HL-60/S4 treated with phorbol 12-myristate 13-acetate at 8.2 ng/mL for 4 days and 3 days (cell line): ENCODE data around the gene TENT4A.

Experiments
- in situ Hi-C: fragments of 300-500 bp; cut with MboI; formaldehyde crosslinking; loops from 2 replicates; pipeline ENCODE4 v1.15.0; 2022; ENCODE audit warnings: low sequenced_read_pairs

The TENT4A gene

DNA sequence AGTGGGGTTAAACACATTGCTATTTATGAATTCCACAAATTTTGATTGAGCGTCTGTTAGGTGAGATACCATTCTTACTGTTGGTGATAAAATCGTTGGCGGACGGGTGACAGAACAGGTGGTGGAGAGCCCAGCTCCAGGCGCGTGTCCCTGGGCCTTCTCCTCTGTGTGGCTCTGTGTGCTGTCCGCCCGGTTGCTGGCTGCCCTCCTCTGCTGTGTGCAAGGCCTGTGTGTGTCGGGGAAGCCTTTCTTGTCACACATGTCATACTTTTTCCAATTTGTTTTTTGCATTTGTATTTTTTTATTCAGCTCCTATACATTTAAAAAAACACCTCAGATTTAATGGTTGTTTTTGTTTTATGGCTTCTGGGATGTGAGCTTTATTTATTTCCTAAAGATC is 33.9 kb downstream of the TENT4A start:
- in situ Hi-C loops: loop anchor here (25.0 kb wide), 1 partner anchor 110 kb away; the partner anchor contains the start of genes NSUN2 and SRD5A1

DNA sequence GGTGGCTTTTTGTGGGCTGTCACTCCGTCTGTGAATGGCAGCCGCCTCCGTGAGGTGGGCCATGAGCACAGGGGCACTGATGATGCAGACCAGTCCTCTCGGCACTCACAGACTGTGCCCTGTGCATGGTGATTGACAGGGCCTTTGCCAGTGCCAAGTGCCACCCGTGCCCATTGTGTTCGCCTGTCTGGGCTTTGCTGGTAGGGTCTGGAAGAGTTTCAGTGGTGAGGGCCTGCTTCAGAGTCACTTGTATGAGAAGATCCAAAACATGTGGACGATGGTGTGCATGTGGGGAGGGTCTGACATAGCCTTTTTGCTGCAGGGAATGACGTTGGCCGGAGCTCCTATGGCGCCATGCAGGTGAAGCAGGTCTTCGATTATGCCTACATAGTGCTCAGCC is 34.9 kb downstream of the TENT4A start:
- in situ Hi-C loops: loop anchor here (25.0 kb wide), 1 partner anchor 111 kb away; the partner anchor contains the start of genes NSUN2 and SRD5A1

DNA sequence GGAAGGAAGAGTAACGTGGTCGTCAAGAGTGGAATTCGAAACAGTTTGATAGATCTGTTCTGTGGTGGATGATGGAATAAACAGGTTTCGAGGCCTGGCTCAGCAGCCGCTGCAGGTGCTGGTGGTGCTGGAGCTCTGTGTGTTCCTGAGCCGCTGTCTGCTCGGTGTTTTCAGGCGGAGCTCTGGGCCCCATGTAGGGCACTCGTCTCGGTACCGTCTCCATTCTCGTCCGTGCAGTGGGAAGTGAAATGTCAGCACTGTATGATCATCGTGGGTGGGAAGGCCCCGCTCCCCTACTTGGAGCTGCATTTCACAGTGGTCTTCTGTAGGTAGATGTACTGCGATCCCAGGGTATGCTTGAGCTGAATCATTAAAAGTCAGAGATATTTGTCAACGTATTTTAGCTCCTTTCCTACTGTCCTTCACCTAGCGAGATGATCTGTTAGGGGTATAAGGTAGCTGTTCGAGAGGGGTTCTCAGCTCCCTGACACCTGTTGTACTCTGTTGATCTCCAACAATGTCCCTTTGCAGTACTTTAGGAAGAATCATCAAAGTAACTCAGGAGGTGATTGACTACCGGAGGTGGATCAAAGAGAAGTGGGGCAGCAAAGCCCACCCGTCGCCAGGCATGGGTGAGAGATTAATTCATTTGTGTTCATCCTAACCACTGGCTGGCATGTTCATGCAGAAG is 35.9 kb downstream of the TENT4A start:
- in situ Hi-C loops: loop anchor here (25.0 kb wide), 1 partner anchor 112 kb away; the partner anchor contains the start of genes NSUN2 and SRD5A1

DNA sequence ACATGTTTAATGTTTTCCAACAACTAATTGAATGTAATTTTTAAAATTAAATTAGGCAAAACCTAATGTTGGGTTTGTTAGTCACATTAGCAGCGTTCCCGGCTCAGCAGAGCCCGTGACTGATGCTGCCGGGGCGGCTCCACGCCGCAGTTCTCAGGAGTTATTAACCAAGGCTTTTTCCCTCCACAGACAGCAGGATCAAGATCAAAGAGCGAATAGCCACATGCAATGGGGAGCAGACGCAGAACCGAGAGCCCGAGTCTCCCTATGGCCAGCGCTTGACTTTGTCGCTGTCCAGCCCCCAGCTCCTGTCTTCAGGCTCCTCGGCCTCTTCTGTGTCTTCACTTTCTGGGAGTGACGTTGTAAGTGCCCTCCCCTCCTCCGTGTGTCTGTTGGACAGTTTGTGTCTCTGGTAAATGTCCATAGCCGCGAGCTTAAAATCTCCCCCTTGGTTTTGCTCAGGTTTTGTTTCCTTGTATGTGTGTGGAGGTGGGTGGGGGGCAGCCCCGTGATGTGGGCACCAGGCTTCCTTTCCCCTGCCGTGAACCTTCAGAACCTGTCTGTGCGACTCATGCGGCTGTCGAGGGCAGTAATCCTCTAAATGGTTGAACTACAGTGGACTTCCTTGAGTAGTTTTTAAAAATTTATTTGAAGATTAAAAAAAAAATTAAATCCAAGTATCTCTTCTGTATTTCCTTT is 37.1 kb downstream of the TENT4A start:
- in situ Hi-C loops: no loop called here

DNA sequence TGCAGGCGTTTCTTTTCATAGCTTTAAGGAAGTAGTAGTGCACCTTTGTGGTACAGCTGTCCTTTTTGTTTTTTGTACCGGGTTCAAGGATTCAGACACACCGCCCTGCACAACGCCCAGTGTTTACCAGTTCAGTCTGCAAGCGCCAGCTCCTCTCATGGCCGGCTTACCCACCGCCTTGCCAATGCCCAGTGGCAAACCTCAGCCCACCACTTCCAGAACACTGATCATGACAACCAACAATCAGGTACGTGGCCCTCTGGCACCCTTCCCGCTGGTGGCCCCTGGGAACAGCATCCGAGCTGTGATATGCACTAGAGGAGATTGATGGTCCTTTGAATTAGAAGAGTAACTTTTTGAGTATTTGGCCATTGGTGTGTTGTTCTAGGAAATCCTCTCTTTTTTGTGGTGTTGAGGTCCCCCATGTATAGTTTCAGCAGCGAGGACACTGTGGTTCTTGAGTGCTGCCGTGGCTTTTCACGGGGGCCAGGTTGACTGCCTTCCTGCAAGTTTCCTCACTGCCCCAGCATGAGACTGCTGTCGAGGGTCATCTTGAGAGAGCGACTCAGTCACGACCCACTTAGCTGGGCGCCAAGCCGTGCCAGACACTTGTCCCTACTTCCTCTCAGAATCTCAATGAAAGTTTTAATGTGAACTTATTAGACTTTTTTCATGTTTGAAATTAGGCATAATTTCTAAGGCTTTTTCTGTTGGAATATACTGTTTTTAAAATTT is 37.9 kb downstream of the TENT4A start:
- in situ Hi-C loops: no loop called here

DNA sequence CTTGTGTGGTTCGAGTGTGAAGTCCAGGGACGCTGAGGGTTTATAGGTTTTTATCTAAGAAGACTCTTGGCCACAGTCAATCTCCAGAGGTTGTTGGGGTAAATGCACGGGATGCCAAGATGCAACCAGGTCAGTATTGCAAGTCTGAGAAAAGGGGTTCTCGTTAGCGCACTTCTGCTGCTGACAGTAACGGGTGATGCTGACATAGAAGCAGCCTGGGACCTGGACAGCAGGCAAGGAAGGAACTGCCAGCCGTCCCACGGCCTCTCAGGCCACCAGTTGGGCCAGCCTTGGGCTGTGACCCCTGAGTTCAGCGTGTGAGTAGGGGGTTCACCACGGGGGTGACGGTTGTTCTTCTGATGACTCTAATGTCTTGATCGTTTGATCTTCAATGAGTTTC is 39.0 kb downstream of the TENT4A start:
- in situ Hi-C loops: no loop called here

DNA sequence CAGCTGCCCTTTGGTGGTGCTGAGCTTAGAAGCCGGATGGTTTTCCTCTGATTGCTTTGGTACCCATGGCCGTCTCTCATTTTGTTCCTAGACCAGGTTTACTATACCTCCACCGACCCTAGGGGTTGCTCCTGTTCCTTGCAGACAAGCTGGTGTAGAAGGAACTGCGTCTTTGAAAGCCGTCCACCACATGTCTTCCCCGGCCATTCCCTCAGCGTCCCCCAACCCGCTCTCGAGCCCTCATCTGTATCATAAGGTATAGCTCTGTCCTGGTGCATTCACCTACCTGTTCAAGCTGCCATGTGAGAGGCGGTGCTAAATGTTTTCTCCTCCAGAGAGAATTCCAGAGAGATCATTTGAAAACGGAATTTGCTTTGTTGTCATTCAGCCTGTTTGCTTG is 39.5 kb downstream of the TENT4A start:
- in situ Hi-C loops: no loop called here

DNA sequence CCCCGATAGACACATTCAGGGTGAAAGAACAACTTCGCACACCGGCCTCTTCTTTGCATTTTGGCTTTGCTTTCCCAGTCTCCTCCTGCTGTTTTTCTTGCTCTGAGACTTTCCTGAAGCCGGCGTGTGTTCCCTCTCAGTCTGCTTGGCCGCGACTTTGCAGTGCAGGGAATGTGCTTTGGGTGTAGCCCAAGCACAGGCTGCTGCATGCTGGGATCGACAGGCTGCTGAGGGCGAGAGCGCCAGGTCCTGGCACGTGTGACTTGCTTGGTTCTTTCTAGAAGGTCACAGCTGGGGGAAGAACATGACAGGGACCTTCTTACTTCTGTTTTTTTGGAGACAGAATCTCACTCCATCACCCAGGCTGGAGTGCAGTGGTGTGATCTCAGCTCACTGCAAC is 40.6 kb downstream of the TENT4A start:
- in situ Hi-C loops: no loop called here

DNA sequence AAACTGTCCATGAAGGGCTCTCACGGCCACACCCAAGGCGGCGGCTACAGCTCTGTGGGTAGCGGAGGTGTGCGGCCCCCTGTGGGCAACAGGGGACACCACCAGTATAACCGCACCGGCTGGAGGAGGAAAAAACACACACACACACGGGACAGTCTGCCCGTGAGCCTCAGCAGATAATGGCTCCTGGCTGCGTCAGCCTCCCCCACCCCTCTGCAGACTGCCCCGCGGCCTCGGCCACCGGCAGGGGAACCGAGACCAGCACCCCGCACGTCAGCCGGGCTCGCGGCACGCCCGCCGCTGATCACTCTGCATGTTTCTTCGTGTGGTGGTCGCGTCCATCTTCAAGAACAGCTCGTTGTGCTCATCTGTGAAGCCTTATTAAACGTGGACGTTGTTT is 41.5 kb downstream of the TENT4A start:
- in situ Hi-C loops: no loop called here

DNA sequence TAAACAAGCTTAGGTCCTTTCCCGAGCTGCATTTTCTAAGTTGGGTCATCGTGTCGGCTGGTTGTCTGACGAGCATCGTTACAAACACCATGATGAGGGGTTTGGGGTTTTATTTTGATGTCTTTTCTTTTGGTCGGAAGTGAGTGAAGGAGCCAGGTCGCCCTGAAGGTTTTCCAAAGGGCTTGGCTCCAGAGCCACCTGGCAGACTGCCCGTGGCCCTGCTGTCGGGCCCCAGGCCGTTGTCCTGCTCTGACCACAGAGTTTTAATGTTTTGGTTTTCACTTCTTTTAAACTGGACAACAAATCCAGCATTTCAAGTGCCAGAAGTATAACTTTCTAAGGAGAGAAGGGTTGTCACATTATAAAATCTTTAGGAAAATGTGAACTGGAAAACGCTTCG is 42.3 kb downstream of the TENT4A start:
- in situ Hi-C loops: no loop called here

DNA sequence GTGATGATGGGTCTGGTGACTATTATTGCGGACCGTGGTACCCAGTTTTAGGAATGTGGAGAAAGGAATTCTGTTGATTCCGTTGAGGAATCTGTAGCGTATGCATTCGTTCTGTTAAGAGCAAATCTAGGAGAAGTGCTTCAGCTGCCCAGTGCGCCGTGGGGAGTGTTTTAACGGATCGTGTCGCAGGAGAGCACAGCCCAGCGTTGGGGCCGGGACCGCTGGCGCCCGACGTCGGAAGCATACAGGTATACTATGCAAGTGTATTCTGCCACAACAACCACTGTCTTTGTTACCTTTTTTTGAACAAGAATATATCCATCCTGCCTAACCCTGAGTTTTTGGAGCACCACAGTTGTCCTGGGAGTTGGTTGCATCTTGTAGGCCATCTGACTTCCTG is 42.7 kb downstream of the TENT4A start:
- in situ Hi-C loops: no loop called here

DNA sequence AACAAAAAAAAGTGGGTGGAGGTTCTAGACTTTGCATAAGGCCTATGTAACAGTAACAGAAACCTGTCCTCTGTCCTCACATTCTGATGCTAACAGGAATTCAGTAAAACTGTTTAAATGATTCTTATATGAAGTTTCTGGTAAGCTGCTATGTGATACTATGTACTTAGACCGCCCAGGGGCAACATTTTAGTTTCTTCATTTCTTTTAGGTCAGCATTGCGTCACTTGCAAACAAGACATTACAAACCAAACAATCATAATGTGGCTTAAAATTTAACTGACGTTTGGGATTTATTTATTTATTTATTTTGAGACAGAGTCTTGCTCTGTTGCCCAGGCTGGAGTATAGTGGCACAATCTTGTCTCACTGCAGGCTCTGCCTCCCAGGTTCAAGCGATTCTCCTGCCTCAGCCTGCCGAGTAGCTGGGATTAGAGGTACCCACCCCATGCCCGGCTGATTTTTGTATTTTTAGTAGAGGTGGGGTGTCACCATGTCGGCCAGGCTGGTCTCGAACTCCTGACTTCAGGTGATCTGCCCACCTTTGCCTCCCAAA is 44.3 kb downstream of the TENT4A start:
- in situ Hi-C loops: no loop called here

DNA sequence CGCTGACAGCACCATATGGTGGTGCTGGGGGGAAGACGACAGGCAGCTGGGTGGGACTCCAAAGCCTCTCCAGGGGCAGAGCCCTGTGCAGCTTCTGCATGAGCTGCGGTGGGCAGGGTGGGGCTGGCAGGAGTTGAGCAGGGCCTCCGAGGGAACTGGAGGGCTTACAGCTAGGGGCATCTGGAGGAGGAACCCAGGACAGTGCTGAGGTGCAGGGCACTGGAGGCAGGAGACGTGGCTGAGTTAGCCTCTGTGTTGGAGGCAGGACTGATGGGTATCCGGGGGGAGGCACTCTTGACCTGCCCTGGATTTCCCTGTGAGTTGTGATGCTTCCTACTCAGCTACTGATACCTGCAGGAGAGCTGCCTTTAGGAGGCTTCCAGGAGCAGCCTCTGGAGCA is 45.0 kb downstream of the TENT4A start:
- in situ Hi-C loops: no loop called here

DNA sequence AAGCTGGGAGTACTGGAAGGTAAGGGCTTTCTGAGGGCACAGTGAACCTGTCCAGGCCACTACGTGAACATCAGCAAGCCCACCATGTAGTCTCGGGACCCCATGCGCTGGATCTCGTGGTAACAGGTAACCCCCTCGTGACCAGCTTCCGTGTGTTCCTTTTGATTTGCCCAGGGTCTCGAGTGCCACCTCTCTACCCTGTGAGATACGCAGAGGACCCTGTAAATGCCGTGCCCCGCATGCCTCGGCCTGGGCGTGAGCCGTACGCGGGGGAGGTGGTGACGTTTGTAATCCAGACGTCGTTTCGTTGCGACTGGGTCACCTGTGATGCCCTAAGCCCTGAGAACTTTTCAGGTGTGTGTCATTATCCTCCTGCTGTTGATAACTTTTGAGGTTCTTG is 45.5 kb downstream of the TENT4A start:
- in situ Hi-C loops: no loop called here

DNA sequence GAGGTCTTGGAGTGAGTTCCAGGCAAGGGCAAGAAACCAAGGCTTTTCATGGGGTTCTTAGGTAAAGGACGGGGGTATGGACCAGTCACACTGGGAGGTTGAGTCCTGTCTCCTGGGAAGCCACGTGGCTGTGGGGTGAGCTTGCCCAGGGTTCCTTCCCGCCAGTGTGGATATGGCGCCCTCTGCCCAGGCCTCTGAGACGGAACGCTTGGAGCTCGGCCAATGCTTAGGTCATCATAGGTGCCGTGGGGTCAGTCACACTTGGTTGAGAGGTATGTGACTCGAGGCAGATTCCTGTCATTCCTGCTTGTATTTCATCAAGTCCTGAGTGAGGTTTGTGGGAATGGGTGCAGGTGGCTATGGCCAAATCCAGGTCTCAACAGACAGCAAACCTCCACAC is 46.2 kb downstream of the TENT4A start:
- in situ Hi-C loops: no loop called here

DNA sequence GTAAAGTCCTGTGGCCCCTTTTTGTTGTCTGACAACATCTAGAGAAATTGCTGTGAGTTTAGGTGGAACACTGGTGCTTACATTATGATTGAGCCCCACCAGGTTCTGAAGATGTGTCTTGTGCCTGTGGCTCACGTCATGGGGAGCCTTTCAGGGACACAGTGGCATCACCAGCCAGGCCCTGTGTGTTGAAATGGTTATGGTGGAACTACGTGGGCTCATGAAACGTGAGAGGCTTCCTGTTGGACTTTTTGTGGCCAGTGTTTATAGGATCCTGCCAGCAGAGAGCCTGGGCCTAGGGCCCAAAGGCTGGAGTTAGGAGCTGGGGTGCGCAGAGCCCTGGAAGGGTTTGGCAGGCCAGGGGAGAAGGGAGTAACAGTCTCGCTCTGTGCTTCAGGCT is 46.8 kb downstream of the TENT4A start:
- in situ Hi-C loops: no loop called here

DNA sequence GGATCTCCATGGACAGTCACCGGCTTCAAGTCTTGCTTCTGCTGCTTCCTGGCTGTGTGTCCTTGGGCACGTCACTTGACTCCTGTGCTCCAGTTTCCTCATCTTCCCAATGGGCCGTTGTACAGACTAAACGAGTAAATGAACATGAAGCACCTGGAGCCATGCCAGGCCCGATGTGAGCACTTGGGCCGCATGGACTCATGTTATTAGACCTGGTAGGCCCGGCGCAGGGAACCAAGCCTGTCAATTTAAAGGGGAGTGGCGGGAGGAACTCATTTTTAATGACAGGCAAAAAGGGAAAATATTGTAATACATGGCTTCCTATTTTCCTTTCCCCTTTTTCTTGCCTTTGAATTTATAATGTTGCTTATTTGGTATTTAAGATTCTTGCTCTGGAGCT is 47.5 kb downstream of the TENT4A start:
- in situ Hi-C loops: no loop called here

DNA sequence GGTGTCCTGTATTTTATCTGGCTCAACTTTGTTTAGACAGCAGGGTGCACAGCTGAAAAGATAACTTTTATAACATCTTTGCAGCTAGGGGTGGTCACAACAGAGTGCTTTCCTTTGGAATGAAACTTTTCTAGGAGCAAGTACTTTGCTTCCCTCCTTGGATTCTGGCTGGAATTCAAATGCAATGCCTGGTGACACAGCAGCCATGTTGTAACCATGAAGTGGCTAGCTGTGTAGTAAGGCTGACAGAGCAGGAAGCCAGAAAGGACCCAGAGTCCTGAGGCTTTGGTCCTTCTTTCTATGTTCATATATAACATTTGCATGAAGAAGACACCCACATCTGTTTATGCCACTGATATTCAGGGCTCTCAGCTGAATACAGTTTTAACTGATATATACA is 48.1 kb downstream of the TENT4A start:
- in situ Hi-C loops: no loop called here

DNA sequence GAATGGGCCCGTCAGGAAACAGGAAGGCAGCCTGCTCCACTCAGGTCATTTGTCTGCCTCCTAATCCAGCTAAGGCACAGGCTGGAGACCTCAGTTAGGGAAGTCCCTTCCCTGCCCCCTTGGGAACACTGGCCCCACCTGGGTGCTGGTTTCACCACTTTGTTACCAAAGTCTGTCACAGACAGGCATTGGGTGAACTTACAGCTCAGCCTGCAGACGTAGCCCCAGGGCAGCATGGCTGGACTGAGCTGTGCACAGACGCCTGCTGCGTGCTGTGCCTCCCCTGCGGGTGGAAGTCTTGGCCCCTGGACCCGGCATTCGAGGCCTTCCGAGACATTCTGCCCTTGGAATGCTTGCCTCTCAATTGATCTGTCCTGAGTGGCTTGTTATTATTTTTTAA is 48.9 kb downstream of the TENT4A start:
- in situ Hi-C loops: no loop called here

DNA sequence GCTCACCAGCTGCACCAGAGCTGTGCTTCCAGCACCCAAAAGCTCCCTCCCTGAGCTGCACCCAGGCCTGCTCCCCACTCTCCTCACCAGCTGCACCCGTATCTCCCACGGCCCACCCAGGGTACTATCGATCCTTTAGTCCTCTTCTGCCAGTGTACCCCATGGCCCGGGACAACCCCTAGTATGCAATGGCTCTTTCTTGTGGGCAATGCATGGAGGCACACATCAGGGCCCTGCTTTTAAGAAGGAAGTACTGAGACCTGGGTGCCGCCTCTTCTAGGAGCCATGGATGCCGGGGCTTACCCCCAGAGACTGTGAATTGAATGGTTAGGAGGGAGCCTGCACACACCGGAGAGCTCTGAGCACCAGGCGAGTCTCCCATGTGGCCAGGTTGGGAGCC is 49.5 kb downstream of the TENT4A start:
- in situ Hi-C loops: no loop called here

DNA sequence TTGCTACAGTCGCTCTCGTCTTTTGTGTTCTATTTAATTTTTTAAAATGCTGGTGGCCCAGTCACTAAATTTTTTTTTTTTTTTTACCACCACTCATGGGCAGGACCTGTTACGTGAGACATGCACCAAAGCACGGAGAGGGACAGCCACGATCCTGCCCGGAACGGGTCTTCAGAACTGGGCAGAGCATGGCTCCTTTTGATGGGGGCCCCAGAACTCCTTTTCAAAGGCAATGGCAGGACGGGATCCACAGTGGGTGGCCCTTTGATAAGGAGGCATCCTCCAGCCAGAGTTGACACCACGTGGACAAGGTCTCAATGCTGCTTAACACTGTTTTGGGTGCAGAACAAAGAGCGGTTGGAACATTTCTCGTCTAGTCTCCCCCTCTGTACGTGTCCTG is 50.0 kb downstream of the TENT4A start:
- in situ Hi-C loops: no loop called here
